HEK293T (cell line): ENCODE data around the gene TTLL11.

Experiments used
- ARNT ChIP-seq: fragments of 450-650 bp; IDR thresholded peaks from 2 replicates; pipeline ENCODE4 v1.6.1; 2017; ENCODE audit warnings: mild to moderate bottlenecking
- CTBP1 ChIP-seq: fragments of 450-650 bp; IDR thresholded peaks from 2 replicates; pipeline ENCODE4 v1.6.1; 2016; ENCODE audit warnings: borderline replicate concordance
- HDGF ChIP-seq: fragments of 450-650 bp; IDR thresholded peaks from 2 replicates; pipeline ENCODE4 v1.6.1; 2017; ENCODE audit warnings: antibody characterized with exemption, borderline replicate concordance
- ZNF384 ChIP-seq: fragments of 450-650 bp; IDR thresholded peaks from 2 replicates; pipeline ENCODE4 v1.6.1; 2016

GRCh38 chr9:121914017-121914595 is 179.0 kb downstream of the TTLL11 start:
- TF ChIP-seq ZNF384 (no peak), HDGF (no peak), CTBP1 (no peak), ARNT (no peak)
